Measurements from ENCODE around the gene TRIM22. TPM values are rescaled to one million over a fixed set of nuclear protein-coding genes. Genes with fewer than 3 reads are reported as not detected.
"Not testable (repeated sequence)": the region's sequence is repeated elsewhere in the genome, so short reads cannot be mapped to it uniquely, and the experiment has no call there.

Gene TRIM22
- 10 to 100 TPM; 20.1 to 45.0 (median 28.1) TPM for total RNA-seq

- peak within 1 kb of the TSS; percentile 80 to 92 (median 82) for H3K27ac ChIP-seq
- intact Hi-C loops (cut with DNase I) = no loop called here
- H3K4me3 ChIP-seq (replicated peaks in 1 of 3) = peak within 1 kb of the TSS in 2 of 3 donors; percentile 6 to 27
- H3K27me3 ChIP-seq = no peaks in the 10 kb centered on the region
- no peaks in the 10 kb centered on the region for H3K9me3 ChIP-seq
- peak; percentile 33 to 51 for DNase-seq
- TF ChIP-seq CTCF (IDR thresholded peaks at IDR 0.05) (no peak), POLR2A (IDR thresholded peaks at IDR 0.05) (no peak)
- H3K36me3 ChIP-seq = no peaks in the 10 kb centered on the region
- peaks cover 7 to 9% of the 10 kb centered on the region in 2 donors for H3K4me1 ChIP-seq
- 26 to 36% methylated on average over 2 of the region's 2 CpGs for WGBS, 2 donors
These were observed at the start of gene TRIM22 for GRCh38 chr11:5689551-5689983. Gene TRIM22 (plus strand): TSS chr11:5689790. CDS start chr11:5696233, 6,443 bp downstream.

GRCh38 chr11:5639953-5640352, 49.6 kb upstream of the TRIM22 start:
- no peak for DNase-seq
- intact Hi-C loops (cut with DNase I) = no loop called here
- 87 to 98% methylated on average over 1 of the region's 1 CpG for WGBS, 2 donors

GRCh38 chr11:5643585-5643984, 46.0 kb upstream of the TRIM22 start:
- no peaks in the 10 kb centered on the region for H3K9me3 ChIP-seq
- no peaks in the 10 kb centered on the region for H3K27me3 ChIP-seq
- no peak overlapping the region for H3K4me3 ChIP-seq (replicated peaks in 1 of 3)
- peaks cover 0 to 6% of the 10 kb centered on the region in 2 donors for H3K36me3 ChIP-seq
- H3K27ac ChIP-seq = no peak overlapping the region
- intact Hi-C loops (cut with DNase I) = no loop called here
- DNase-seq = no peak
- no peak for TF ChIP-seq CTCF (IDR thresholded peaks at IDR 0.05)
- no peaks in the 10 kb centered on the region for H3K4me1 ChIP-seq

More at GRCh38 chr11:5639953-5640352, 49.6 kb upstream of the TRIM22 start:
- H3K4me3 ChIP-seq (replicated peaks in 1 of 3) = no peak overlapping the region
- H3K27ac ChIP-seq = no peak overlapping the region
- H3K27me3 ChIP-seq = no peaks in the 10 kb centered on the region
- H3K9me3 ChIP-seq = no peaks in the 10 kb centered on the region
- TF ChIP-seq CTCF (IDR thresholded peaks at IDR 0.05) (no peak), POLR2A (IDR thresholded peaks at IDR 0.05) (no peak)
- peaks cover 0 to 9% of the 10 kb centered on the region in 2 donors for H3K36me3 ChIP-seq
- H3K4me1 ChIP-seq = no peaks in the 10 kb centered on the region

GRCh38 chr11:5646139-5646538, 43.5 kb upstream of the TRIM22 start:
- Histone ChIP-seq H3K4me1 (no peaks in the 10 kb centered on the region), H3K36me3 (peaks cover 0 to 6% of the 10 kb centered on the region in 2 donors), H3K27me3 (no peaks in the 10 kb centered on the region), H3K4me3 (replicated peaks in 1 of 3) (no peak overlapping the region), H3K9me3 (no peaks in the 10 kb centered on the region), H3K27ac (no peak overlapping the region)
- intact Hi-C loops (cut with DNase I) = no loop called here
- no peak for DNase-seq
- WGBS, 2 donors = 94 to 98% methylated on average over 3 of the region's 3 CpGs
- no peak for TF ChIP-seq POLR2A (IDR thresholded peaks at IDR 0.05)
- no peak for TF ChIP-seq CTCF (IDR thresholded peaks at IDR 0.05)

- H3K4me1 ChIP-seq = no peaks in the 10 kb centered on the region
- H3K27me3 ChIP-seq = no peaks in the 10 kb centered on the region
- H3K36me3 ChIP-seq = no peaks in the 10 kb centered on the region
- no peaks in the 10 kb centered on the region for H3K9me3 ChIP-seq
- no peak for DNase-seq
- no peak overlapping the region for H3K4me3 ChIP-seq (replicated peaks in 1 of 3)
- no peak for TF ChIP-seq POLR2A (IDR thresholded peaks at IDR 0.05)
- TF ChIP-seq CTCF (IDR thresholded peaks at IDR 0.05) = no peak
- intact Hi-C loops (cut with DNase I) = no loop called here
- WGBS, 2 donors = 96 to 97% methylated on average over 4 of the region's 4 CpGs
- no peak overlapping the region for H3K27ac ChIP-seq
These were observed 34.1 kb upstream of the TRIM22 start for GRCh38 chr11:5655474-5655873.

GRCh38 chr11:5656956-5657355, 32.6 kb upstream of the TRIM22 start:
- intact Hi-C loops (cut with DNase I); H3K4me1 ChIP-seq: not testable (repeated sequence)
- WGBS, 2 donors = 99 to 100% methylated on average over 2 of the region's 2 CpGs

More at GRCh38 chr11:5656956-5657355, 32.6 kb upstream of the TRIM22 start:
- not testable (repeated sequence) for H3K27me3 ChIP-seq; H3K27ac ChIP-seq; DNase-seq; H3K9me3 ChIP-seq; H3K4me3 ChIP-seq (replicated peaks in 1 of 3); H3K36me3 ChIP-seq

All from thyroid gland (tissue), 4 donors.